ENCODE data around the gene AFAP1L2.
"Not testable (repeated sequence)": the region's sequence is repeated elsewhere in the genome, so short reads cannot be mapped to it uniquely, and the experiment has no call there.

AFAP1L2 gene

DNA sequence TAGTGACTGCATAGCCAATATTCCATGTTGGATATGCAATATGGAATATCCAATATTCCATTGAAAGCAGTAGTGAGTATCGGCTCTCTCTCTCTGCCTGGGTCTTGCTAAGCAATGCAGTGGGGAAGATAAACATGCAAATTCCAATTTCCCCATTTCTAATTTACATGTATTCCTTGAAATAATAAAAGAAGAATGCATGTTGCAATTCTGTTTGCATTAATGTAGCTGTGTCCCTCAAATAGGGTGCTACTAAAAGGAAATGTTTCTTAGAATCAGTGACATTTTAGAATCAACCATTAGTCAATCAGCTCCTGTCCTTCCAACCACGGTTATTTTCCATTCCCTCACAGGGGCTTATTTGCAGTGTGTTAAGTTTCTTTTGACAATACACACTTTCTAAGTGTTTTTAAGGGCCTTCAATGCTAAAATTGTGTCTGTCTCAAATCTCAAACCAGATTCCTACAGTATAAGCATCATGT is 46.7 kb downstream of the AFAP1L2 start:
- DNase-seq = no peak

DNA sequence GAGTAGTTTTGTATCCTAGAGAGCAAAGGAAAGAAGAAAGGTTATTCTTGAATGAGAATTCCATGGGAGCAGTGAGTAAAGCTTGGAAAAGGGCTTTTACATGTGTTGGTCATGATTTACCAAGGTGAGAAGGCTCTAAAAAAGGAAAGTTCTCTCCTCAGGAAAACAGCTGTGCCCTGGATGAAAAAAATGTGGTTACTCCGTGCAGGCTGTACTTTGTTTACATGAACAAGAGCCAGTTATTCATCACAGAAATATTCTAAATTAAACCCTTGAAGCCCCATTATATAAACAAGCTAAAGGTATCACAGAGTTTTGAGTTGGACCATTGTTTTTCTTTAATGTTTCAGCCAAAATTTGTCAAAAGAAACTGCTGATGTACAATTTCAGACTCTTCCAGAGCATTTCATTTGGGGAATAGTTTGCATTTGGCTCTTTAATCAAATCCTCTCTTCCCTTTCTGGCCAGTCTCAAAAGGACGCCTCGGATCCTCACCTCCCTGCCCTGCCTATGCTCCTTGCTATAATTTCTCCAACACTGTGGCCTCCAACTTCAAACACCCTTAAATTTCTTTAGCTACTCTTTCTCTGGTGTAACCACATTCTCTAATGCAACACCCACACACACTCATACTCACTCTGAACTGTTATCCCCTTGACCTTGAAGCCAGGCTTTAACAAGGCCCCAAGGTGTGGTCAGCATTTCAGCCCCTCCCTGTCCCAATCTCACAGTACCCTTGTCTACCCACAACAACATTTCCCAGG is 47.4 kb downstream of the AFAP1L2 start:
- no peak for DNase-seq

GRCh38 chr10:114356126-114356525 is 48.2 kb downstream of the AFAP1L2 start:
- no peak for DNase-seq

DNA sequence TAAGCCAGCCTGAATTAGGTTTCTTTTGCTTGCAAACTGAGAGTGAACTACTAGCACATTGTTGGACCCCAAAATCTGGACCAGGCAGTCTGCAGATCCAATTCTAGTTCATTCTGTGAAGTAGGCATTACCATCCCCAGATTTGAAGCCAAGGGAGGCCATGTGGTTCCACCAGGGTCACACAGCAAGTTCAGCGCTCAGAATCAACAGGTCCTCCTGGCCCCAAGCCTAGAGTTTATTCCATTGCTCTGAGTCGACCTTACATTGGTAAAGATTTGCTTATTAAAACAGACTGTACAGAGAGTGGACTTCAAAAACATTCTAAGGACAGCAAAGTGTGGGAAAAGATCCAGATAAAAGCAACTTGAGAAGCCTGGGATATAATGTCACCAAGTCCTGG is 50.9 kb downstream of the AFAP1L2 start:
- no peak for DNase-seq

GRCh38 chr10:114352653-114353298 is 51.5 kb downstream of the AFAP1L2 start:
- DNase-seq = no peak

- DNase-seq = no peak
Measured at GRCh38 chr10:114350751-114351150, 53.6 kb downstream of the AFAP1L2 start.

GRCh38 chr10:114349522-114350215 is 54.6 kb downstream of the AFAP1L2 start:
- no peak for DNase-seq

- not testable (repeated sequence) for DNase-seq
Measured at GRCh38 chr10:114349071-114349470, 55.2 kb downstream of the AFAP1L2 start.

DNA sequence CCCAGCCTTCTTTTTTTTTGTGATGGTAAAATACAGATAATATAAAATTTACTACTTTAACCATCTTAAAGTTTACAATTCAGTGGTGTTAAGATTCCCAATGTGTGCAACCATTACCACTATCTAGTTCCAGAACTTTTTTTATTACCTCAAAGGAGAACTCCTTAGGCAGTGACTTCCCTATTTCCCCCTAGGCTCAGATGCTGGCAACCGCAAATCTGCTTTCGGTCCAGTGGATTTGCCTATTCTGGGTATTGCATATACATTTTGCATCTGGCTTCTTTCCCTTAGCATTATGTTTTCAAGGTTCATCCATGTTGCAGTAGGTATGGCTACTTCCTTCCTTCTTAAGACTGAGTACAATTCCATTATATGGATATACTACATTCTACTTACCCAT is 56.5 kb downstream of the AFAP1L2 start:
- no peak for DNase-seq

DNA sequence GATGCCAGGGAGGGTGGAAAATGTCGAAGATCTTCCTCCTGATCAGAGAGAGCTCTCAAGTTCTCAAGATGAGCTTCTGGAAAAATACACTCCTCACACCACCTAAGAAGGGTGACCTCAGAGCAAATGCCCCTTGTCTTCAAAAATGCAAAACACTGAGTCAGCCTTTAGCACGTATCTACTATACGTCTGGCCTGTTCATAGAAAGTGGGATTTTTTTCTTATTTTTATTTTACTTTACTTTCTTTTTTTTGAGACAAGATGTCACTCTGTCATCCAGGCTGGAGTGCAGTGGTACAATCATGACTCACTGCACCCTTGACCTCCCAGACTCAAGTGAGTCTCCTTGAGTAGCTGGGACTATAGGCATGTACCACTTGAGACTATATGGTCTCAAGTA is 57.1 kb downstream of the AFAP1L2 start:
- no peak for DNase-seq

- DNase-seq = no peak
Measured at GRCh38 chr10:114346176-114347031, 57.9 kb downstream of the AFAP1L2 start.

DNA sequence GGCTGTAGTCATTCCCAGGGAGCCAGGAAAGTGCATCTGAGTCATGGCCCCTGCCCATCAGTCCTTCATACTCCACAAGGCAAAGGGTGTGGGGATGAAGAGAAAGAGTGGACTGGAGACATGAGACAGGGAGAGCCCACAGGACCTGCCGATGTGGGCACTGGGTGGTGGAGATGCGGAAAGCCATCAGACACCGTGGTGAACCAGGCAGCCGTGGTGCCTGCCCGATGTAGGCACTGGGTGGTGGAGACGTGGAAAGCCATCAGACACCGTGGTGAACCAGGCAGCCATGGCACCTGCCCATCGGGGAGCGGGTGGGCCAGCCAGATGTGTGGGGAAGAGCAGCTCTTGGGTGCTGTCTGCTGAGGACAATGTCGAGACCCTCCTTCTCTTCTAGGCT is 58.6 kb downstream of the AFAP1L2 start:
- DNase-seq = no peak

- no peak for DNase-seq
Measured at GRCh38 chr10:114343623-114344505, 60.4 kb downstream of the AFAP1L2 start.

- DNase-seq = no peak
Measured at GRCh38 chr10:114342976-114343375, 61.3 kb downstream of the AFAP1L2 start.

DNA sequence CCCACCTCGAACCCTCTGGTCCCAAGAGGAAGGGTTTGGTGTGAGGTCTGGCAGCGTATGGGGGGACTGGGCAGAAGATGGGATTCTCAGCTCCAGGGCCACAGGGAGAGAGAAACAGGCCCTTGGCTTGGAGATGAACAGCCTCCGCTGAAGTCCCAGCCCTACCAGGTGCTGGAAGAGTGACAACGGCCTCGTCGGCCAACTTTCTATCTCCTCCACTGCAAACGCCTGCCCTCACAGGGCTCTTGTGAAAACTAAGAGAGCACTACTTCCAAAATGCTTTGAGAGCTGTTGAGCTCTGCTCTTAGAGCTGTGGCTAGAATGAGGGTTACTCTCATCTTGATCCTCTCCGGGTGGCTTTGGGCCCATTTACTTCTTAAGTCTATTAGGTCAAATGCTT is 63.5 kb downstream of the AFAP1L2 start:
- no peak for DNase-seq

GRCh38 chr10:114337510-114338462 is 66.5 kb downstream of the AFAP1L2 start:
- DNase-seq = no peak

GRCh38 chr10:114336823-114337509 is 67.3 kb downstream of the AFAP1L2 start:
- no peak for DNase-seq

DNA sequence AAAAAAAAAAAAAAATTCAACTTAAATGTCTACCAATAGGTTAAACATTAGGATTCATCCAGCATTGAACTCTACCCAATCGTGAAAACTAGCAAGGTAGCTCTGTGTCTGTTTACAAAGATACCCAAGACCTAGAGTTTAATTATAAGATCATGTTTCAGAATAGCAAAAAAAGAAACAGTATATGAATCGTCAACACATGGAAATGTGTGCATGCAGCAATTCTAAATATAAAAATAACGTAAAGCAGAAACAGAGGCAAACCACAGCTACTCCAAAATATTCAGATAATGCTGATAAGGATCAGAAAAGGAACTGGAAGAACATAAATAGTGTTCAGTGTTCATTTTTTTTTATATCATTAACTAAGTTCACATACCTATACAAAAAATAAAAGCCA is 68.7 kb downstream of the AFAP1L2 start:
- no peak for DNase-seq

DNA sequence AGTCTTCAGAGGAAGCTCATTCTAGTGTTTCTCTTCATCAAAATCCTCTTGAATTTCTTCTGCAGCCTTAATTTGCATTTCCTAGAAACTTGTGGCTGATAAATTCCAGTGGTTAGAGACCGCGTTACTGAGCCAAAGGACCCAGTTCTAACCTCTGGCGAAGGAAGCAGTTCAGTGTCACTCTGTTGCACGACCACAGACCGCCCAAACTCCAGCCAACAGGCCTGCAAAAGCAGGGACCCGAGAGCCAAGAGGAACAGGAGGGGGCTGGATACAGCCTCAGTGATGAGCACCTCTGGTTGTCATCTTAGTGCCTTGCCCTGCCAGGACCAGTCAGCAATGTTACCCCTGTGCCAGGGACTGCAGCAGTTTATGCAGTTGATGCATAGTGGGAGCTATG is 70.0 kb downstream of the AFAP1L2 start:
- DNase-seq = no peak

DNA sequence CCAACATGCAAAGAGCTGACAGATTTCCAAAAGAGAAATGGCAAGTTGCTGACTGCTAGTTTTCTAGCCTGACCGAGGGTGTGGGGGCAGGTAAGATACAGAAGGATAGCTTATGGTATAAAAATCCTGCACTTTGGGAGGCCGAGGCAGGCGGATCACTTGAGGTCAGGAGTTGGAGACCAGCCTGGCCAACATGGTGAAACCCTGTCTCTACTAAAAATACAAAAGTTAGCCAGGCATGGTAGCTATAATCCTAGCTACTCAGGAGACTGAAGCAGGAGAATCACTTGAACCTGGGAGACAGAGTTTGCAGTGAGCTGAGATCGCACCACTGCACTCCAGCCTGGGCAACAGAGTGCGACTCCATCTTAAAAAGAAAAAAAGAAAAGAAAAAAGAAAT is 70.9 kb downstream of the AFAP1L2 start:
- DNase-seq = not testable (repeated sequence)

Measured in activated CD8-positive, alpha-beta memory T cell treated with anti-CD3 and anti-CD28 coated beads, Interleukin-2, amount 50 U/mL, for 4 hours (primary cell).